K562 (cell line): Measurements from ENCODE around the gene NEU1. TPM values are rescaled to one million over a fixed set of nuclear protein-coding genes. Genes with fewer than 3 reads are reported as not detected.

Source experiments
- ESRRA ChIP-seq: fragments of 450-650 bp; IDR thresholded peaks from 2 replicates; pipeline ENCODE4 v1.6.1; 2014; ENCODE audit warnings: low read depth, mild to moderate bottlenecking, moderate library complexity, borderline replicate concordance
- ETV6 ChIP-seq, 3 experiments: fragments of 150-350 bp in 1 of 3; sonication (generic) in 1 of 3; formaldehyde crosslinking in 1 of 3; IDR thresholded peaks; 2 replicates each; pipeline versions ENCODE4 v1.6.1 to v1.8.0; 2014 to 2022; ENCODE audit warnings: borderline replicate concordance in 2 of 3, low read depth in 2 of 3, antibody characterized with exemption in 1 of 3, low read length in 1 of 3, mild to moderate bottlenecking in 1 of 3, missing genetic modification reagents in 1 of 3
- FOXK2 ChIP-seq, 2 experiments: fragments of 450-650 bp; IDR thresholded peaks in 1 of 2; conservative IDR thresholded peaks in 1 of 2; 2 replicates each; pipeline ENCODE4 v1.6.1; 2016; ENCODE audit warnings: low read depth in 2 of 2, mild to moderate bottlenecking in 1 of 2
- POLR2G ChIP-seq: fragments of 200-400 bp; formaldehyde crosslinking; IDR thresholded peaks from 2 replicates; pipeline ENCODE4 v1.6.1; 2017; ENCODE audit warnings: low read depth, mild to moderate bottlenecking, antibody characterized with exemption, low read length, moderate library complexity
- RBM14 ChIP-seq: fragments of 200-400 bp; formaldehyde crosslinking; IDR thresholded peaks from 2 replicates; pipeline ENCODE4 v1.6.1; 2018; ENCODE audit warnings: low read depth, mild to moderate bottlenecking, low read length, moderate library complexity, borderline replicate concordance; ENCODE audit not compliant: insufficient read depth
- SP2 ChIP-seq: IDR thresholded peaks from 2 replicates; pipeline ENCODE4 v1.6.1; 2011; ENCODE audit warnings: mild to moderate bottlenecking, low read depth, low read length, moderate library complexity; ENCODE audit not compliant: poor library complexity, severe bottlenecking; ENCODE audit errors: extremely low read depth
- STAT5A ChIP-seq: IDR thresholded peaks from 2 replicates; pipeline ENCODE4 v1.6.1; 2012; ENCODE audit warnings: low read length, inconsistent platforms, borderline replicate concordance
- ZNF316 ChIP-seq: fragments of 450-650 bp; IDR thresholded peaks from 2 replicates; pipeline ENCODE4 v1.6.1; 2016
- ZNF354B ChIP-seq: fragments of 250-450 bp; sonication (Bioruptor Pico); IDR thresholded peaks from 2 replicates; pipeline ENCODE4 v1.4.0; 2020
- polyA plus RNA-seq, 8 experiments: library from polyadenylated mRNA; depleted of rRNA in 4 of 8; stranded (reverse) in 5 of 8; unstranded in 3 of 8; fragments of >200 nt; fragmentation: Nextera tagmentation in 2 of 8; fragmentation: Illumina TruSeq in 1 of 8; extraction: Ambion mirVana in 2 of 8; extraction: Trizol in 1 of 8; gene quantifications; 2 replicates each; pipeline versions ENCODE4 v1.2.1 to v1.2.3, GENCODE V29; 2011 to 2014; ENCODE audit warnings: inconsistent platforms in 1 of 8, missing spikeins in 1 of 8
- total RNA-seq, 7 experiments: library from RNA; depleted of rRNA in 6 of 7; stranded (reverse); fragments of >200 nt in 6 of 7; fragmentation: Illumina TruSeq in 2 of 7; extraction: Trizol in 2 of 7; gene quantifications; 2 replicates each; pipeline versions ENCODE4 v1.2.1 to v1.2.3, GENCODE V29; 2011 to 2021; ENCODE audit warnings: low replicate concordance in 1 of 7
- TF ChIP-seq, protein P1 (sequence below): sonication (generic); formaldehyde crosslinking; IDR thresholded peaks from 2 replicates; pipeline ENCODE4 v1.8.1; 2023; ENCODE audit warnings: missing genetic modification reagents, mild to moderate bottlenecking, borderline replicate concordance
- TF ChIP-seq, protein P2 (sequence below): sonication (generic); formaldehyde crosslinking; IDR thresholded peaks from 2 replicates; pipeline ENCODE4 v1.8.1; 2023; ENCODE audit warnings: mild to moderate bottlenecking, missing genetic modification reagents
- TF ChIP-seq, protein P3 (sequence below): fragments of 250-450 bp; sonication (Bioruptor Pico); IDR thresholded peaks from 2 replicates; pipeline ENCODE4 v1.4.0; 2020; ENCODE audit warnings: mild to moderate bottlenecking, moderate library complexity, borderline replicate concordance
- TF ChIP-seq, protein P4 (sequence below): fragments of 250-450 bp; sonication (Bioruptor Pico); IDR thresholded peaks from 2 replicates; pipeline ENCODE4 v1.4.0; 2020; ENCODE audit warnings: mild to moderate bottlenecking, moderate library complexity

NEU1 gene
- total and polyA plus RNA-seq, 9 of the 15 experiments (the other 6 are each of a cell fraction or from before 2014, with no cell fraction given) = 14.8 to 67.8 (median 51.0) TPM

DNA sequence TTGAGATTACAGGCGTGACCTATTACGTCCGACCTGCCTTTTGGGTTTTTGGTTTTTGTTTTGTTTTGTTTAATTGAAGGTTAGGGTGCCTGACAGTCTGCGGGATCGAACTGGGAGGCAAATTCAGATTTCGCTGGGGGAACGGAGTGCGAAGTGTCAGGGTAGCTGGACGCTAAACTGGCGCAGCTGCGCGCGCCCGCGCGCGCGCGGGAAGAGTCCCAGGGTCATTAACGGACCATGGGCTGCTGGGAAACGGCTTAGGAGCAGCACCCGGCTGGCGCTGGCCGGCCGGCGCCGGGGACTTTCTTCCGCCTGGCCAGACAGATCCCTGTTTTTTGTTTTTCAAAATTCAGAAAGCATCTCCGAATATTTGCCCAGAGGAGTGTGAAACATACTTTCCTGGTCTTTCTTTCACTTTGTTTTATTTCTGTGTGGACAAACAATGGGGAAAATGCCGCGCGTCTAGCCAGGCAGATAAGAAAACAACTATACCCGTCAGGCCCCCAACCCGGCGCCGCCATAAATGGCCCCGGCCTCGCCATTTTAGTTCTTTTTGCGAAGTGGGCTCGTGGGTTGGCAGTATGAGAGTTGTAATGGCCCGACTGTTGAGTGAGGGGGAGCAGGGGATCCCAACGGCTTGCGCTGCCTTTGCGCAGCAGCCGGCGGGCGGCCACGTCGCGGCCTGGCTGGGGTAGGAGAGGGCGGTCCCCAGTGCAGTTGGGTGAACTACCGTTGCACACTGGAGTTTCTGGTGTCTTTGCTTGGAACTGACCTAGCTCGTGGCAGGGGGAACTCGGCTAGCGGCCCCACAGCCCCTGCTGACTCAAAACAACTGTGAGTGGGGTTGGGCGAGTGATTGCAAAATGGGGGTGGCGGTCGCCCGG lies 28.0 kb downstream of the NEU1 start (continued):
- TF ChIP-seq, protein P1, sequence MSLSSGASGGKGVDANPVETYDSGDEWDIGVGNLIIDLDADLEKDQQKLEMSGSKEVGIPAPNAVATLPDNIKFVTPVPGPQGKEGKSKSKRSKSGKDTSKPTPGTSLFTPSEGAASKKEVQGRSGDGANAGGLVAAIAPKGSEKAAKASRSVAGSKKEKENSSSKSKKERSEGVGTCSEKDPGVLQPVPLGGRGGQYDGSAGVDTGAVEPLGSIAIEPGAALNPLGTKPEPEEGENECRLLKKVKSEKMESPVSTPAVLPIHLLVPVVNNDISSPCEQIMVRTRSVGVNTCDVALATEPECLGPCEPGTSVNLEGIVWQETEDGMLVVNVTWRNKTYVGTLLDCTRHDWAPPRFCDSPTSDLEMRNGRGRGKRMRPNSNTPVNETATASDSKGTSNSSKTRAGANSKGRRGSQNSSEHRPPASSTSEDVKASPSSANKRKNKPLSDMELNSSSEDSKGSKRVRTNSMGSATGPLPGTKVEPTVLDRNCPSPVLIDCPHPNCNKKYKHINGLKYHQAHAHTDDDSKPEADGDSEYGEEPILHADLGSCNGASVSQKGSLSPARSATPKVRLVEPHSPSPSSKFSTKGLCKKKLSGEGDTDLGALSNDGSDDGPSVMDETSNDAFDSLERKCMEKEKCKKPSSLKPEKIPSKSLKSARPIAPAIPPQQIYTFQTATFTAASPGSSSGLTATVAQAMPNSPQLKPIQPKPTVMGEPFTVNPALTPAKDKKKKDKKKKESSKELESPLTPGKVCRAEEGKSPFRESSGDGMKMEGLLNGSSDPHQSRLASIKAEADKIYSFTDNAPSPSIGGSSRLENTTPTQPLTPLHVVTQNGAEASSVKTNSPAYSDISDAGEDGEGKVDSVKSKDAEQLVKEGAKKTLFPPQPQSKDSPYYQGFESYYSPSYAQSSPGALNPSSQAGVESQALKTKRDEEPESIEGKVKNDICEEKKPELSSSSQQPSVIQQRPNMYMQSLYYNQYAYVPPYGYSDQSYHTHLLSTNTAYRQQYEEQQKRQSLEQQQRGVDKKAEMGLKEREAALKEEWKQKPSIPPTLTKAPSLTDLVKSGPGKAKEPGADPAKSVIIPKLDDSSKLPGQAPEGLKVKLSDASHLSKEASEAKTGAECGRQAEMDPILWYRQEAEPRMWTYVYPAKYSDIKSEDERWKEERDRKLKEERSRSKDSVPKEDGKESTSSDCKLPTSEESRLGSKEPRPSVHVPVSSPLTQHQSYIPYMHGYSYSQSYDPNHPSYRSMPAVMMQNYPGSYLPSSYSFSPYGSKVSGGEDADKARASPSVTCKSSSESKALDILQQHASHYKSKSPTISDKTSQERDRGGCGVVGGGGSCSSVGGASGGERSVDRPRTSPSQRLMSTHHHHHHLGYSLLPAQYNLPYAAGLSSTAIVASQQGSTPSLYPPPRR = no peak
- TF ChIP-seq POLR2G = peak; percentile 100
- TF ChIP-seq ZNF354B (CRISPR knock-in tag) = no peak
- peak; percentile 99; the same call in 1 of the 2 replicates for TF ChIP-seq RBM14
- TF ChIP-seq ETV6 (IDR thresholded peaks at IDR 0.05; ENCODE audit: borderline replicate concordance in 1 of 2, low read depth in 2 of 2, low read length in 1 of 2) = peak in 1 of 2 experiments; percentile 49; a peak in 1 of 4 replicates
- TF ChIP-seq ETV6 (CRISPR knock-in tag; IDR thresholded peaks at IDR 0.05; ENCODE audit: borderline replicate concordance) = peak; percentile 47; the same call in 1 of the 2 replicates
- TF ChIP-seq, protein P2, sequence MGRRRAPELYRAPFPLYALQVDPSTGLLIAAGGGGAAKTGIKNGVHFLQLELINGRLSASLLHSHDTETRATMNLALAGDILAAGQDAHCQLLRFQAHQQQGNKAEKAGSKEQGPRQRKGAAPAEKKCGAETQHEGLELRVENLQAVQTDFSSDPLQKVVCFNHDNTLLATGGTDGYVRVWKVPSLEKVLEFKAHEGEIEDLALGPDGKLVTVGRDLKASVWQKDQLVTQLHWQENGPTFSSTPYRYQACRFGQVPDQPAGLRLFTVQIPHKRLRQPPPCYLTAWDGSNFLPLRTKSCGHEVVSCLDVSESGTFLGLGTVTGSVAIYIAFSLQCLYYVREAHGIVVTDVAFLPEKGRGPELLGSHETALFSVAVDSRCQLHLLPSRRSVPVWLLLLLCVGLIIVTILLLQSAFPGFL = peak; percentile 100
- TF ChIP-seq, protein P3, sequence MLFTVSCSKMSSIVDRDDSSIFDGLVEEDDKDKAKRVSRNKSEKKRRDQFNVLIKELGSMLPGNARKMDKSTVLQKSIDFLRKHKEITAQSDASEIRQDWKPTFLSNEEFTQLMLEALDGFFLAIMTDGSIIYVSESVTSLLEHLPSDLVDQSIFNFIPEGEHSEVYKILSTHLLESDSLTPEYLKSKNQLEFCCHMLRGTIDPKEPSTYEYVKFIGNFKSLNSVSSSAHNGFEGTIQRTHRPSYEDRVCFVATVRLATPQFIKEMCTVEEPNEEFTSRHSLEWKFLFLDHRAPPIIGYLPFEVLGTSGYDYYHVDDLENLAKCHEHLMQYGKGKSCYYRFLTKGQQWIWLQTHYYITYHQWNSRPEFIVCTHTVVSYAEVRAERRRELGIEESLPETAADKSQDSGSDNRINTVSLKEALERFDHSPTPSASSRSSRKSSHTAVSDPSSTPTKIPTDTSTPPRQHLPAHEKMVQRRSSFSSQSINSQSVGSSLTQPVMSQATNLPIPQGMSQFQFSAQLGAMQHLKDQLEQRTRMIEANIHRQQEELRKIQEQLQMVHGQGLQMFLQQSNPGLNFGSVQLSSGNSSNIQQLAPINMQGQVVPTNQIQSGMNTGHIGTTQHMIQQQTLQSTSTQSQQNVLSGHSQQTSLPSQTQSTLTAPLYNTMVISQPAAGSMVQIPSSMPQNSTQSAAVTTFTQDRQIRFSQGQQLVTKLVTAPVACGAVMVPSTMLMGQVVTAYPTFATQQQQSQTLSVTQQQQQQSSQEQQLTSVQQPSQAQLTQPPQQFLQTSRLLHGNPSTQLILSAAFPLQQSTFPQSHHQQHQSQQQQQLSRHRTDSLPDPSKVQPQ (CRISPR knock-in tag) = no peak; the same call in 1 of the 2 replicates
- TF ChIP-seq SP2 = no peak
- peak; percentile 50 for TF ChIP-seq ZNF316
- TF ChIP-seq STAT5A = peak; percentile 44
- TF ChIP-seq ESRRA = peak; percentile 64
- peak; percentile 54 to 82; a peak in 3 of 4 replicates for TF ChIP-seq FOXK2 (conservative IDR thresholded peaks at IDR 0.05 in 1 of 2, IDR thresholded peaks at IDR 0.05 in 1 of 2; ENCODE audit: low read depth in 2 of 2)
- TF ChIP-seq, protein P4, sequence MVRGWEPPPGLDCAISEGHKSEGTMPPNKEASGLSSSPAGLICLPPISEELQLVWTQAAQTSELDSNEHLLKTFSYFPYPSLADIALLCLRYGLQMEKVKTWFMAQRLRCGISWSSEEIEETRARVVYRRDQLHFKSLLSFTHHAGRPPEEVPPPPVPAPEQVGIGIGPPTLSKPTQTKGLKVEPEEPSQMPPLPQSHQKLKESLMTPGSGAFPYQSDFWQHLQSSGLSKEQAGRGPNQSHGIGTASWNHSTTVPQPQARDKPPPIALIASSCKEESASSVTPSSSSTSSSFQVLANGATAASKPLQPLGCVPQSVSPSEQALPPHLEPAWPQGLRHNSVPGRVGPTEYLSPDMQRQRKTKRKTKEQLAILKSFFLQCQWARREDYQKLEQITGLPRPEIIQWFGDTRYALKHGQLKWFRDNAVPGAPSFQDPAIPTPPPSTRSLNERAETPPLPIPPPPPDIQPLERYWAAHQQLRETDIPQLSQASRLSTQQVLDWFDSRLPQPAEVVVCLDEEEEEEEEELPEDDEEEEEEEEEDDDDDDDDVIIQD (CRISPR knock-in tag) = peak; percentile 85; the same call in 1 of the 2 replicates
